Kidney epithelial cell (primary cell): ENCODE results near the gene NEK6. TPM values are rescaled to one million over a fixed set of nuclear protein-coding genes. Genes with fewer than 3 reads are reported as not detected.

Source experiments
- DNase-seq: peaks from one replicate; pipeline ENCODE4 v3.0.0-alpha.2; 2010; ENCODE audit warnings: low read depth
- H3K27me3 ChIP-seq: 2 replicates; pipeline ENCODE4 v1.6.0; 2011; ENCODE audit warnings: low read length; ENCODE audit not compliant: control insufficient read depth, insufficient read depth
- H3K36me3 ChIP-seq: 2 replicates; pipeline ENCODE4 v1.5.1; 2011; ENCODE audit warnings: low read length; ENCODE audit not compliant: control insufficient read depth, insufficient read depth
- H3K4me3 ChIP-seq: 2 replicates; pipeline ENCODE4 v1.5.1; 2011; ENCODE audit warnings: low read depth, mild to moderate bottlenecking, control low read depth, low read length
- total RNA-seq: library from RNA; depleted of rRNA; stranded (reverse); fragments of >200 nt; gene quantifications from 2 replicates; pipeline ENCODE4 v1.2.3, GENCODE V29; 2015
- TF ChIP-seq, protein P1 (sequence below): IDR thresholded peaks from 2 replicates; pipeline ENCODE4 v1.5.1; 2011; ENCODE audit warnings: mild to moderate bottlenecking, moderate library complexity, low read length, control low read depth, inconsistent platforms; ENCODE audit not compliant: insufficient read depth, poor library complexity, severe bottlenecking

The NEK6 gene
- total RNA-seq, 1 donor from 2014 or later, result 17.8 TPM

DNA sequence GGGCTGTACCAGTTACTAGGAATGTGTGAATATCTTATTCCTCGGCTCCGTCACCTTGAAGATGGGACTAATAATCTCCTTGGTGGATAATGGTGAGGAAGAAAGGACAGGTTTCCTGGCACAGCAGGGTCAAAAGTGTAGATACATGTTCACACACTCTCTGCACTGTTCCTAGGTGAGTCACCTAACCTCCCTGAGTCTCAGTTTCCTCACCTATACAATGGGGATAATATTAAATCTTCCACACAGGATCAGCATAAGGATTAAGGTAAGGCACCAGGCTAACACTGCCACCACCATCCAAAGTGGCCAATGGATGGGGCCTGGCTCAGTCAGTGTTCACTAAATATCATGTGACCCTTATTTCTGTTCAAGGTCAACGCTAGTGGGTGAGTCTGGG lies 90.6 kb downstream of the NEK6 start:
- peaks cover 2% of the 10 kb centered on the region for H3K36me3 ChIP-seq

DNA sequence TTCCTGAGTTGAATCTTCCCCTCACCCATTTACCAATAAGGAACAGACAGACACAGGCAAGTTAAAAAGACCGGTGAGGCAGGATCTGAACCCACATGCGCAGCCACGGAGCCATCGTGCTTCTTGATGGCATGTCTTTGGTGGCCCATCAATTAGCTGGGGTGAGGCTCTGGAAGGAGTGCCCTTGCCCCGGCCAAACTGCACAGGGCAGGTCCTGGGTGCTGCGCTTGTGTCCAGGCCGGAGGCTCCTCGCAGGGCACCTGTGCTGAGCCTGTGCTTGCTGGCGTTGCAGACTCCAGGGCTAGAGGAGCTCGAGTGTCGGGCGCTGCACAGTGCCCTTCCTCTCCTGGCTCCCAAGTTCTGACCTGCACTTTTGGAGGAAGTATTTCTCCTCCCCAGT lies 91.1 kb downstream of the NEK6 start:
- TF ChIP-seq, protein P1, sequence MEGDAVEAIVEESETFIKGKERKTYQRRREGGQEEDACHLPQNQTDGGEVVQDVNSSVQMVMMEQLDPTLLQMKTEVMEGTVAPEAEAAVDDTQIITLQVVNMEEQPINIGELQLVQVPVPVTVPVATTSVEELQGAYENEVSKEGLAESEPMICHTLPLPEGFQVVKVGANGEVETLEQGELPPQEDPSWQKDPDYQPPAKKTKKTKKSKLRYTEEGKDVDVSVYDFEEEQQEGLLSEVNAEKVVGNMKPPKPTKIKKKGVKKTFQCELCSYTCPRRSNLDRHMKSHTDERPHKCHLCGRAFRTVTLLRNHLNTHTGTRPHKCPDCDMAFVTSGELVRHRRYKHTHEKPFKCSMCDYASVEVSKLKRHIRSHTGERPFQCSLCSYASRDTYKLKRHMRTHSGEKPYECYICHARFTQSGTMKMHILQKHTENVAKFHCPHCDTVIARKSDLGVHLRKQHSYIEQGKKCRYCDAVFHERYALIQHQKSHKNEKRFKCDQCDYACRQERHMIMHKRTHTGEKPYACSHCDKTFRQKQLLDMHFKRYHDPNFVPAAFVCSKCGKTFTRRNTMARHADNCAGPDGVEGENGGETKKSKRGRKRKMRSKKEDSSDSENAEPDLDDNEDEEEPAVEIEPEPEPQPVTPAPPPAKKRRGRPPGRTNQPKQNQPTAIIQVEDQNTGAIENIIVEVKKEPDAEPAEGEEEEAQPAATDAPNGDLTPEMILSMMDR, result no peak
- Histone ChIP-seq H3K36me3 (peaks cover 2% of the 10 kb centered on the region), H3K27me3 (no peaks in the 10 kb centered on the region), H3K4me3 (no peak overlapping the region)
- no peak for DNase-seq

More for the DNA sequence above, 90.6 kb downstream of the NEK6 start:
- H3K27me3 ChIP-seq, result no peaks in the 10 kb centered on the region
- TF ChIP-seq, protein P1, result no peak
- no peak for DNase-seq
- H3K4me3 ChIP-seq, result no peak overlapping the region

DNA sequence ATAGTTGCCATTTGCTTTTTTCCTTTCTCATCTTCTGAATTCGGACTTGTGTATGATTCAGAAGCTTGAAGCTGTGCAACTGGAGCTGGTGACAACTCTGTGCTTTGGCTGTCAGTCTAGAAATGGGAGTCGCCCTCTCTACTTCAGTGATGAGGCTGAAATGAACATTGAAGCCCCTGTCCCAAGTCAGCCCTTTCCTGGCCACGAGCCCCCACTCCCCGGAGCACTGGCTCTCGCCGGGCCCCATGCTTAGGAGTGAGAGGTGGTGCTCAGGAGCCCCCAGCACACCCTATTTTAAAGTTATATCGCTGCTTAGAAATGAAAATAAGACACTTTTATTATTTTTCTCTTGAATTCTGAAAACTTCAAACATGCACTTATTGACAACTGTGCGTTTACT lies 91.5 kb downstream of the NEK6 start:
- no peak for DNase-seq
- peaks cover 2% of the 10 kb centered on the region for H3K36me3 ChIP-seq
- TF ChIP-seq, protein P1, result no peak
- no peaks in the 10 kb centered on the region for H3K27me3 ChIP-seq
- H3K4me3 ChIP-seq, result no peak overlapping the region

DNA sequence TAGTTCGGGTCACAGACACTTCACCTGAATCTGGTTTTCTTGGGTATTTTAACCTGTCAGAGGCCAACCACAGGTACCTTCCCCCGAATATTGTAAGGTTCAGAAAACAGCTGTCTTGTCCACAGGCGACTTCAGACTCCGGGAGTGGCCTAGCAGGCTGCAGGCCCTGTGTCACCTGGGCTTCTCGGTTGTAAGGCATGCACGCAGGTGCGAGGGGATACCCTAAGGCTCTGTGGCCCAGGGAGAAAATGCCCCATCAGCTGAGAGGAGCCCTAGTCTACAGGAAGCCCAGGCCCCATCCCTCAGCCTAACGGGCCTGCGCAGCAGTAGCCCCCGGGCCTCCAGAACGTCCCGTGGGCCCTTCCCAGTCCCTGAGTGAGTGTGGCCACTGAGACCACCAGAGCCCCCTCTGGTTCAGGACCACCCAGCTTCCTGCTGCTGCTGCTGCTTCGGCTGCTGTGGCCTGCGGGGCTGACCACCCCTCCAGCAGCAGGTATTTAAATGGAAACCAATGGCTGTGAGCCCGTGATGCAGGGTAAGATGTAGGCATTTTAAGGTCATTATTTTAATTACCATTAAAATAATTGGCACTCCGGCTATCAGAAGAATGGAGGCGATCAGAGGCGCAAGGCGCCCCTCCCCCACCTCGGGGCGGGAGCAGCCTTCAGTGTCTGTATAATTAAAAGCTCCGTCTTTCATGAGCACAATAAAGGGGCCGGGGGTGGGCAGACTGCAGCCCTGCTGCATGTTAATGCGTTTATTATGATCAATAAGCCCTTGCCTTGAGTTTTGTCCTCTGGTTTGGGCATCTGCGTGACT lies 92.1 kb downstream of the NEK6 start:
- H3K4me3 ChIP-seq, result no peak overlapping the region
- H3K27me3 ChIP-seq, result no peaks in the 10 kb centered on the region
- H3K36me3 ChIP-seq, result peaks cover 3% of the 10 kb centered on the region
- TF ChIP-seq, protein P1, result no peak
- DNase-seq, result no peak

DNA sequence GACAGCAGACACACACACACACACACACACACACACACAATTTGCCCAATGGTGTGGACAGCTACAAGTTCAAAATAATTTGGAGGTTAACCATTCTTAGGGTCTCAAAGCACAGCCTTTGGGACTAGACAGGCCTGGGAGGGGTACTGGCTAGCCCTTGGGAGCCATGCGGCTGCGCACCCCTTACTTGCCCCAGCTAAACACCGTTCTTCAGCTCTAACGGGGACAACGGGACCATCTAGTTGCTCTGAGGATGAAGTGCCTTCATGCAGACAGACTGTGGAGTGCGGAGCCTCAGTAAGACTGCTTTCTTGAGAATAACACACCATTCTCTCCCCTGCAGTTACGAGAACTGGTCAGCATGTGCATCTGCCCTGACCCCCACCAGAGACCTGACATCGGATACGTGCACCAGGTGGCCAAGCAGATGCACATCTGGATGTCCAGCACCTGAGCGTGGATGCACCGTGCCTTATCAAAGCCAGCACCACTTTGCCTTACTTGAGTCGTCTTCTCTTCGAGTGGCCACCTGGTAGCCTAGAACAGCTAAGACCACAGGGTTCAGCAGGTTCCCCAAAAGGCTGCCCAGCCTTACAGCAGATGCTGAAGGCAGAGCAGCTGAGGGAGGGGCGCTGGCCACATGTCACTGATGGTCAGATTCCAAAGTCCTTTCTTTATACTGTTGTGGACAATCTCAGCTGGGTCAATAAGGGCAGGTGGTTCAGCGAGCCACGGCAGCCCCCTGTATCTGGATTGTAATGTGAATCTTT lies 92.9 kb downstream of the NEK6 start:
- Histone ChIP-seq H3K27me3 (no peaks in the 10 kb centered on the region), H3K36me3 (peaks cover 3% of the 10 kb centered on the region), H3K4me3 (no peak overlapping the region)
- TF ChIP-seq, protein P1, result no peak
- DNase-seq, result no peak
